Stimulated activated CD8-positive, alpha-beta memory T cell treated with anti-CD3 and anti-CD28 coated beads, Interleukin-2, amount 100 ng/mL, for 48 hours (primary cell): ENCODE results near the gene SYT9.
A peak's percentile ranks its signal among the peaks of the same experiment; 100 is the strongest.

Source experiments
- DNase-seq, 2 donors: peaks; one replicate each; pipeline ENCODE4 v3.0.0-alpha.2; 2020; ENCODE audit warnings: low read depth in 2 of 2

The SYT9 gene, protein sequence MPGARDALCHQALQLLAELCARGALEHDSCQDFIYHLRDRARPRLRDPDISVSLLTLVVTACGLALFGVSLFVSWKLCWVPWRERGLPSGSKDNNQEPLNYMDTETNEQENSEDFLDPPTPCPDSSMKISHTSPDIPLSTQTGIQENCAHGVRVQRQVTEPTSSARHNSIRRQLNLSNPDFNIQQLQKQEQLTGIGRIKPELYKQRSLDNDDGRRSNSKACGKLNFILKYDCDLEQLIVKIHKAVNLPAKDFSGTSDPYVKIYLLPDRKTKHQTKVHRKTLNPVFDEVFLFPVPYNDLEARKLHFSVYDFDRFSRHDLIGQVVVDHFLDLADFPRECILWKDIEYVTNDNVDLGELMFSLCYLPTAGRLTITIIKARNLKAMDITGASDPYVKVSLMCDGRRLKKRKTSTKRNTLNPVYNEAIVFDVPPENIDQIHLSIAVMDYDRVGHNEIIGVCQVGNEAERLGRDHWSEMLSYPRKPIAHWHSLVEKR

DNA sequence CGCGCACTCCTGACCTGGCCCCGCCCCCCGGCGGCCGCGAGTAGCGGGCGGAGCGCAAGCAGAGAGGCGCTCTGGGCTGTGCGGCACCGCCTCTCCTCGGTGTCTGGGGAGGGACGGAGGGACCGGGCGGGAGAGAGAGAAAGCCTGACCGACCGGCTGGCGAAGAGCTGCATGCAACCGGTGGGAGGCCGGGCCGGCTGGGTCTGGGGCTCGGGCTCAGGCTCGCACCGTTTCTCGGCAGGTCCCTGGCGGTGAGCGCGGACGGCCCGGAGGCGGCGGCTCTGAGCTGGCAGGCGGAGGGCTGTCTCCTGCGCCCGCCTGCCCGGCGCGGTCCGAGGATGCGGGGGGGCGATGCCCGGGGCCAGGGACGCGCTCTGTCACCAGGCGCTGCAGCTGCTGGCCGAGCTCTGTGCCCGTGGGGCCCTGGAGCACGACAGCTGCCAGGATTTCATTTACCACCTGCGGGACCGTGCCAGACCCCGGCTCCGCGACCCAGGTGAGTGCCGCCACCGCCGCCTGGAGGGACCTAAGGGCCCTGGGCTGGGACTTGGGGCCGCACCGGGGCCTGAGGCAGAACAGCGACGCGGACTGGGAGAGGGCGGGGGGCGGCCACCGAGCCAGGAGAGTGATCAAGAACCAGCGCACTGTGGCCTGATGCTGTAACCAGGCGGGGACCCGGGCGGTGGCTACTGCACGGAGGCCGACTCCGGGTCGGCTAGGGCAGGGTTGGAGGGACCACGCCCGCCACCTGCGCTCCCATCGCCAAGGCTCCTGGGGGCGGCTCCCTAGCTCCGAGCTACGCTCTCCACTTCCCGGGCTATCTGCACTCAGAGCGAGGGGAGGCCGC lies at the start of gene SYT9:
TSS of gene SYT9 (plus strand) at position 69 of the 847 bp plus-strand sequence. CDS start at position 352, 283 bp downstream.
- peak in 1 of 2 donors; percentile 23 for DNase-seq

- DNase-seq = no peak
Measured at GRCh38 chr11:7202412-7202811, 49.3 kb upstream of the SYT9 start.

GRCh38 chr11:7204778-7205177 lies 46.9 kb upstream of the SYT9 start:
- DNase-seq = no peak

DNA sequence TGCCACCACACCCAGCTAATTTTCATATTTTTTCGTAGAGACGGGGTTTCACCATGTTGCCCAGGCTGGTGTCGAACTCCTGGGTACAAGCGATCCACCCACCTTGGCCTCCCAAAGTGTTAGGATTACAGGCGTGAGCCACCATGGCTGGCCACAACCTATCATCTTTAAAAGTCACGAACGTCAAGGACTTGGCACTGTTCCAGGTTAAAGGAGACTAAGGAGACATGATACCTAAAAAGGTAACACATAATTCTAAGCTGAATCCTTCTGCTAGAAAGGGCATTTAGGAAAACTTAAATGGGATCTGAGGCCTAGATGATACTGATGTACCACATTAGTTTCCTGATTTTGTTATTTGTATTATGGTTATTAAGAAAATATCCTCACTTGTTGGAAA lies 43.3 kb upstream of the SYT9 start:
- DNase-seq = no peak

DNA sequence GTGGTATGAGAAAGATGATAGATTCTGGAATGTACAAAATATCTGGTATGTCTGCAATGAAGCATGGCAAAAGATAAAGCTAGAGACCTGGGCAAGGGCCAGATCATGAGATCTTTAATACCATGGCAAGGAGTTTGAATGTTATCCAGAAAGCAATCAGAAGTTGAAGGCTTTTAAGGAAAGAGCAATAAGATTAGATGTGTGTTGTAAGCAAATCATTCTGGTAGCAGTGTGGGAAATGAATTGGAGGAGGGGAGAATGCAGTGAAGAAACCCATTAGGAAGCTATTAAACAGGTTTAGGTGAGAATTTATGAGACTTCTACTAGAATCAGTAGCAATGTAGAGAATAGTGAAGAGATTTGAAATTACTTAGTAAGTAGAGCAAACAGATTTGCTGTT lies 32.2 kb upstream of the SYT9 start:
- no peak for DNase-seq

DNA sequence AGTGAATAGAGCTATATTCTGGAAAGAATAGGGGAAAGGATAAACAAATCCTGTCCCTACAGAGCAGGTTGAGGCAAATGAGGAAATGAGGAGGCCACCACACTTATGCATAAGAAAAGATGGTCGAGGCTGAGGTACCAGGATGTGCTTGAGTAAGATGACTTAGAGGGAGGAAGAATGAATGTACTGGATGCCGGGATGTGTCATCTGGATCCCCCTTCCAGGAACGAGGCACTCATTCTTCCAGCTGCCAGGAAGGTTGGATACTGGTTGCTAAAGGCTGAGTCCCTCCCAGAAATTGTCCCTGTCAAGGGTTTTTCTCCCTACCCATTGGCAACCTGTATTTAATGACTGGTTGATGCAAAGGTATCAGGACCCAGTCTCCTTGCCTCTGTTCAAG lies 31.1 kb upstream of the SYT9 start:
- DNase-seq = no peak

DNA sequence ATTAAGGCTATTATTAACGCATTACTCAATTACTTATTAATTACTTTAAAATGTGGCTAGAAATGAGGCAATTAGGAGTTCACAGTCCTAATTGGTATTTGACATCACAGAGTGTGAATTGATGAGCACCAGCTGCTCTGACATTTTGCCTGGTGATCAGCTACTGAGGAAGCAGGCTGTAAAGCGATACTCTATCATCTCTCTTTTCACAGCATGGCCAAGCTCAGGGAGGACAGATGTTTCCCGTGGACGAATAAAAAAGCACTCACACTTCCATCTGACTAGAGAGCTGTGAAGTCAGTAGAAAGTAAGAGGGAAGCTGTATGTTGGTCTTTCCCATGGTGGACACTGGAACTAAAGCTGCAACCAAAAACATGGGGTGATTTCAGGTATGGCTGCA lies 29.1 kb upstream of the SYT9 start:
- no peak for DNase-seq

- DNase-seq = no peak
Measured at GRCh38 chr11:7239877-7240276, 11.8 kb upstream of the SYT9 start.

DNA sequence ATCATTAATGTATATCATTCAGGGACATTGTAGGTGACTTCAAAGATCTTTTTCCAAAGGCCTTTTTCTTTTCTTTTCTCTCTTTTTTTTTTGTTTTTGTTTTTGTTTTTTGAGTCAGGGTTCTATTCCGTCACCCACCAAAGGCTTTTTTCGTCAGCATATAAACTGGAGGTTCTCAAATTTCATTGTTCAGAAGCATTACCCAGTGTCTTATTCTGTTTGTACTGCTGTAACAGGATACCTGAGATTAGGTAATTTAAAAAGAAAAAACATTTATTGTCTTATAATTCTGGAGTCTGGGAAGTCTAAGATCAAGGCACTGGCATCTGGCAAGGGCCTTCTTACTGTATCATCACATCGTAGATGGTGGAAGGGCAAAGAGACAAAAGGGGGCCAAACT lies 6.4 kb upstream of the SYT9 start:
- DNase-seq = no peak

DNA sequence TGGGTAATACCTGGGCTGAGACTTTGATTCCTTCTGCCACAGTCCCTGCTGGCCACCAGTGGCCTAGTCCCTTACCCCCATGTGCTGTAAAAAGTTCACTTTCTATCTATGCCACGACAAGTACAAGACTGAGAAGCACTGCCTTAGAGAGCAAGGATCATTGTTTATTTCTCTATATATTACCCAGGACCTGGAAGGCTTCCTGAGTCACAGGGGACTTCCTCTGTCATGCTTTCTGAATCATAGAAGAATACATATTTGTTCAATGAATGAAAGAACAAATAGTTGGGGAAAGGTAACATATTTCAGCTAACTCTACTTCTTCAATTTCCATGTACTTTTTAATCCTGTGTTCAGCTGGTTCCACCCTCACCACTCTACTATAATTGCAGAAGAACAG lies 5.5 kb upstream of the SYT9 start:
- DNase-seq = no peak

- DNase-seq = no peak
Measured at GRCh38 chr11:7250166-7250565, 1.5 kb upstream of the SYT9 start.

- no peak for DNase-seq
Measured at GRCh38 chr11:7251487-7251835, 243 bp upstream of the SYT9 start.

DNA sequence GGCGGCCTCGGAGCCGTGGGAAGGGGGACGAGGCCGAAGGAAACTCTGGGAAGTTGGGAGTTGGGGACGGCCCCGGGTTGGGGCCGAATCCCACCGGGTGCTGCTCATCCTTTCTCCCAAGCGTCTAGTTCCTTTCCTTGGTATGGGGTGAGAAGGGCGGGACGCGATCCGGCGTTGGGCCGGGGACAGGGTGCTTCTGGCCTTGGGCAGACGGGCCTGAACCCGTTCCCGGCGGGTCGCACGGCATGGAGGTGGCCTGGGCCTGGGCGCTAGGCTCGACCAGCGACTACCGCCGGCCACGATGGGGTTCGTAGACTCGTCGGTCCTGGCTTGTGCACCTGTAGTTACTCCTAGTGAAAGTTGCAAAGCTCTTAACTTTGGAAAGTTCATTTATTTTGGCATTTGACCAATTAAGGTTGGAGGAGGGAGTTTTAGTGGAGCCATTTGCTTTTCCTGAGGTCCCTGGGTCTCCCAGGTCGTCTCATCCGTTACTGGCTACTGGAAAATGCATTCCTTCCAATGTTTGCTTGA lies 1.0 kb downstream of the SYT9 start:
- no peak for DNase-seq

DNA sequence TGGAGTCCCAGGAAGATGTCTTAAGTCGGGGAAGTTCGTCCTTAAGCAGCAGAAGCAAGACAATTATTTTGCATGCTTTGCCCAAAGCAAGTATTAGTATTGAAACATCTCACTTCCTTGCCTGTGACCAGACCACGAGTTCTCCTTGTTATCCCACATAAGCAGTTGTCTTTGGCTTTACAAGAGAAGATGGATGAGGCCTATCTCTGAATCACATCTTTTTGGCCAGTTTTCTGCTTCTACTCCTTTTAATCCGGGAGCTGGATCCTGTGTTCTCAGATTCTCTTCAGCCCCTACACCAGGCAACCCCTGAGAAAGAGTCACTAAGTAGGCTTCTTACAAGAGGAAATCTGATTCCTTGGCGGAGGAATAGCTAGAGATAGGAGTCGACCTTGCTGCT lies 2.1 kb downstream of the SYT9 start:
- no peak for DNase-seq

GRCh38 chr11:7254731-7255291 lies 3.1 kb downstream of the SYT9 start:
- no peak for DNase-seq

DNA sequence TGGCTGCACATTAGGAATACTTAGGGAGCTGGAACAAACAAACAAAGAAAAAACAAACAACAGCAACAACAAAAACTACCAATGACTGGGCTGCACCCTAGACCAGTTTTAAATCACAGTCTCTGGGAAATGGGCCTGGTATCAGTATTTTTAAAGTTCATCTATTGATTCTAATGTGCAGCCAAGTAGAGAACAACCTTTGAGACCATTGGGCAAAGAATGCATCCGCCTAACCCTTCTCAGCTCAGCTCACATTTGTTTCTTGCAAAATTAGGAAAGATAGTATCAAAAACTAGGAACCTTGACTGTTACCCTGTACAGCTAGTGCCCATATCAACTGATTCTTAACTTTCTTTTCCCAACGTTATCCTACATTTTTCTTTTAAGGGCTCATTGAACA lies 5.2 kb downstream of the SYT9 start:
- DNase-seq = no peak

DNA sequence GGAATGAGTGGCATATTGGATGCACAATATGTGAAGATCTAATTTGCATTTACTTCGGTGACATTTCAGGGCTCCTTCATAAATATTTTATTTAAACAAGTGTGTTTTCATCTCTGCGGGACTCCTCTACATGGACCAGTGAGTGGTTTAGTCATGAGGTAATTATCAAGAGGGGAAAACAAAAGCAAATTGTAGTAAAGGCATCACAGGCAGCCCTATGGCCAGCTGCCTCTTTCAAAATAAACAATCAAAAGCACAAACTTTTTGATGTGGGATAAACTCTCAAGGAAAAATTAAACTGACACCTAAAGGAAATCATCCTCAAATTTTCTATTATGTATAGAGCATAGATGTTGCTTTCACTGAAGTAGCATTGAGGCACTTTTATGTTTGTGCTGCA lies 6.0 kb downstream of the SYT9 start:
- no peak for DNase-seq

DNA sequence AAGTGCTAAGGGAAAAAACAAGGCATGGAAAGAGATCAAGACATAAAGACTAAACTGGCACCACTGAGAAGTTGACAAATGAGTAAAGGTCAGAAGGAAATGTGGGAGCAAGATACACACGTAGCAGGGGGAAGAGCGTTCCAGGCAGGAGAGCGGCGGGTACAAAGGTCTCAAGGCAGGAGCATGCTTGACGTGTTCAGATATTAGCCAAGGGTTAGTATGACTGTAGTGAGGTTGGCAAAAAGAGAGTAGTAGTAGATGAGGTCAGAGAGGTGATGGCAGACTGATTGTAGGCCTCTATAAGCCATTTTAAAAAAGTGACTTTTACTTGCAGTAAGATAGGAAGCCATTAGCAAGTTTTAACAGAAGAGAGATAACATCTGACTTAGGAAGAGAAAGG lies 9.9 kb downstream of the SYT9 start:
- DNase-seq = no peak

DNA sequence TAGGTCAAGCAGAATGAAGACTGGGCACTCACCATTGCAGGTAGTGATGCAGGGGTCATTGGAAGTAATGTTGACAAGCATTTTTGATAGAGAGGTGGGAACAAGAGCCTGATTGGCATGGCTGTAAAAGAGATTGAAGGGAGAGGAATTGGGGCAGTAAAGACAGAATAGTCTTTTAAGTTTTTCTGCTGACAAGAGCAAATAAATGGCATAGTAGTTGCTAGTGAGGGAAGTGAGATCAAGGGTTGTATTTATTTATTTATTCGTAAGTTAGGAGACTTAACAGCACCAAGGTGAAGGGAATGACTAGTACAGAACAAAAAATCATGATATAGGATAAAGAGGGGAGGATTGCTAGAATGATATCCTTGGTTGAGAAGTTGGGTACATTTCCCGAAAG lies 11.0 kb downstream of the SYT9 start:
- no peak for DNase-seq

- no peak for DNase-seq
Measured at GRCh38 chr11:7263842-7264241, 12.1 kb downstream of the SYT9 start.

DNA sequence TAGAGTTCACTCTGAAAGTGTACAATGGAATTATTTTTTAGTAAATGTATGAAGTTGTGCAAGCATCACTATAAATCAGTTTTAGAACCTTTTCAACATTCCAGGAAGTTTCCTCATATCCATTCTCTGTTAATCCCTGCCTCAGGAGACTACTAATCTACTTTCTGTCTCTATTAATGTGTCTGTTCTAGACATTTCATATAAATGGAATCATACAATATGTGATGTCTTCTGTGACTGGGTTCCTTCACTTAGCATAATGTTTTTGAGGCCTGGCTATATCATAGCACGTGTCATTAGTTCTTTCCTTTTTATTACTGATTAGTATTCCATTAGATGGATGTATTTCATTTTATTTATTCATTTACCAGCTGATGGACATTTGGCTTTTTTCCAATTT lies 17.1 kb downstream of the SYT9 start:
- DNase-seq = no peak

DNA sequence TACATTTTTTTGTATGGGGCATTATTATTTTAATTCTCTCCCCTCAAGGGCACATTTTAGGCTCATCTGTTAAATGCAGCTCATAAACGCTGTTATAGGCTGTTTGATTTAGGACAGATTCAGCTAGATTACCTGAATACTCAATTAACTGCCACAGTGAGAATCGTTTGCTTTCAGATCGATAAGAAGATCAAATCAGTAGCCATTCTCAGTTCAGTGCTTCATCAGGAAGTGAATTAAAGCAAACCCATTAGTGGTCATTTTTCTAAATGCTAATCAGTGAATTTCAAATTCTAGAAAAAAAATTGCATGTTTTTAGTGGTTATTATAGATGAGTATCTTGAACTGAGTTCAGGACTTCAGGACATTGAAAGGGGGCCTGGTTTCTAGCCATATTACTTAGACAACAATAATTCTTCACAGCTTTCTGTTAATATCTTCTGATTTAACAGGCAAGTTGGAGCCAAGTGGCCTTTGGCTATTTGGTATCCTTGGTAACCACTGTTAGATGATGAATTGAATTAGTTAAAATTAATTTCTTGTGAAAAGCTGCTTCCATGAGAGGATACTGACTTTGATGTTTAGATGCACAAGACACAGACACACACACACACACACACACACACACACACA lies 18.6 kb downstream of the SYT9 start:
- no peak for DNase-seq
